Kidney (tissue), 14 donors: ENCODE data around the gene BTN3A1. TPM values are rescaled to one million over a fixed set of nuclear protein-coding genes. Genes with fewer than 3 reads are reported as not detected.

ENCODE experiments used
- DNase-seq, 5 donors: peaks; one replicate each; pipeline ENCODE4 v3.0.0-alpha.2; 2013 to 2020
- FAIRE-seq: peaks from 2 replicates; lab custom pipeline; 2012; peaks lifted over from hg19 to GRCh38; lab: Jason Lieb, UNC
- H3K27ac ChIP-seq, 2 donors: one replicate each; pipeline ENCODE4 v1.7.0; 2013; ENCODE audit warnings: low read depth in 2 of 2, low read length in 2 of 2, inconsistent platforms in 1 of 2
- H3K27me3 ChIP-seq: one replicate; pipeline ENCODE4 v1.7.1; 2013; ENCODE audit warnings: low read length, inconsistent platforms; ENCODE audit not compliant: control insufficient read depth, insufficient read depth
- H3K36me3 ChIP-seq, 3 donors: one replicate each; pipeline versions ENCODE4 v1.7.0 to v1.7.1; 2013; ENCODE audit warnings: low read length in 3 of 3, control low read depth in 1 of 3, inconsistent platforms in 1 of 3; ENCODE audit not compliant: insufficient read depth in 3 of 3, control insufficient read depth in 2 of 3
- H3K4me1 ChIP-seq, 3 donors: one replicate each; pipeline versions ENCODE4 v1.7.0 to v1.7.1; 2013; ENCODE audit warnings: low read length in 3 of 3, inconsistent platforms in 1 of 3, low read depth in 1 of 3; ENCODE audit not compliant: control insufficient read depth in 2 of 3, insufficient read depth in 2 of 3
- H3K4me3 ChIP-seq, 3 donors: one replicate each; pipeline versions ENCODE4 v1.7.0 to v1.8.1; 2013; ENCODE audit warnings: low read length in 3 of 3, control low read depth in 1 of 3, inconsistent platforms in 1 of 3
- H3K9ac ChIP-seq, 3 donors: one replicate each; pipeline versions ENCODE4 v1.7.0 to v1.7.1; 2013; ENCODE audit warnings: low read length in 3 of 3, control low read depth in 1 of 3, inconsistent platforms in 1 of 3
- H3K9me3 ChIP-seq, 3 donors: one replicate each; pipeline versions ENCODE4 v1.7.0 to v1.7.1; 2013; ENCODE audit warnings: low read length in 3 of 3, control low read depth in 1 of 3, inconsistent platforms in 1 of 3; ENCODE audit not compliant: control insufficient read depth in 2 of 3, insufficient read depth in 1 of 3
- intact Hi-C: fragments of 100-400 bp; cut with DNase I; formaldehyde crosslinking; loops from one replicate; pipeline ENCODE4 v1.11.1; 2022
- polyA plus RNA-seq: library from polyadenylated mRNA; stranded (reverse); fragments of 350-450 nt; fragmentation: Illumina TruSeq; extraction: RNeasy Lipid Tissue Mini Kit (QIAGEN cat#74804); gene quantifications from one replicate; pipeline ENCODE4 v1.2.3, GENCODE V29; 2014; ENCODE audit warnings: low read depth, low replicate concordance; ENCODE audit not compliant: insufficient read depth
- total RNA-seq: library from RNA; stranded (reverse); fragmentation: NEBNext Ultra II Directional; extraction: Animal tissue kit (Norgen Biotek cat#: 25700); gene quantifications from one replicate; pipeline ENCODE4 v1.2.1, GENCODE V29; 2021
- TF ChIP-seq, protein P1 (sequence below): IDR thresholded peaks from 3 replicates; pipeline ENCODE4 v1.5.1; 2012; ENCODE audit warnings: mild to moderate bottlenecking, moderate library complexity, borderline replicate concordance; ENCODE audit not compliant: insufficient read depth; ENCODE audit errors: extremely low read depth
- donor health status: control.
- donor health status: control.
- donor health status: control.
- donor health status: control.
- donor health status: control.
- donor health status: DM: yes; HTN: yes; CAD: no.
- donor health status: Normal renal cell carcinoma (clear cell type).

BTN3A1 gene
- total and polyA plus RNA-seq, 2 donors from 2014 or later: 13.8 to 23.1 TPM

DNA sequence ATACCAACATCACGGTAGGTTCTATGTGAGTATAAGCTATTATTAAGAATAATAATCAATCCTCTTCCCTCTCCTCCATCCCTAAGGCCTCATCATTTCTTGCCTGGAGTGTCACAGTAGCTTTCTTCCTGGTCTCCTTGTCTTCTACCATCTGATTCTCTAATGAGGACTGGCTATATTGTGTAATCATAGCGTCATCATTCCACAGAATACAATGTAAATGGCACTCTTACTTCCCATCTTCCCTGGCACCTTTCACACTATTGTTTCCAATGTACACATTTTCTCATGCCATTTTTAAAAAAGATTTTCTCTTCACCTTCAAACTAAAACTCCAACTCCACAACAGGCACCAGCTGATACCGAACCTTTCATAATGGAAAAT is 39.2 kb upstream of the BTN3A1 start:
- no peak overlapping the region for H3K9ac ChIP-seq
- no peaks in the 10 kb centered on the region for H3K36me3 ChIP-seq
- no peaks in the 10 kb centered on the region for H3K27me3 ChIP-seq
- no peak for DNase-seq
- FAIRE-seq: no peak
- TF ChIP-seq, protein P1, sequence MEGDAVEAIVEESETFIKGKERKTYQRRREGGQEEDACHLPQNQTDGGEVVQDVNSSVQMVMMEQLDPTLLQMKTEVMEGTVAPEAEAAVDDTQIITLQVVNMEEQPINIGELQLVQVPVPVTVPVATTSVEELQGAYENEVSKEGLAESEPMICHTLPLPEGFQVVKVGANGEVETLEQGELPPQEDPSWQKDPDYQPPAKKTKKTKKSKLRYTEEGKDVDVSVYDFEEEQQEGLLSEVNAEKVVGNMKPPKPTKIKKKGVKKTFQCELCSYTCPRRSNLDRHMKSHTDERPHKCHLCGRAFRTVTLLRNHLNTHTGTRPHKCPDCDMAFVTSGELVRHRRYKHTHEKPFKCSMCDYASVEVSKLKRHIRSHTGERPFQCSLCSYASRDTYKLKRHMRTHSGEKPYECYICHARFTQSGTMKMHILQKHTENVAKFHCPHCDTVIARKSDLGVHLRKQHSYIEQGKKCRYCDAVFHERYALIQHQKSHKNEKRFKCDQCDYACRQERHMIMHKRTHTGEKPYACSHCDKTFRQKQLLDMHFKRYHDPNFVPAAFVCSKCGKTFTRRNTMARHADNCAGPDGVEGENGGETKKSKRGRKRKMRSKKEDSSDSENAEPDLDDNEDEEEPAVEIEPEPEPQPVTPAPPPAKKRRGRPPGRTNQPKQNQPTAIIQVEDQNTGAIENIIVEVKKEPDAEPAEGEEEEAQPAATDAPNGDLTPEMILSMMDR: no peak
- H3K9me3 ChIP-seq: no peaks in the 10 kb centered on the region
- H3K27ac ChIP-seq: no peak overlapping the region
- H3K4me3 ChIP-seq: no peak overlapping the region
- H3K4me1 ChIP-seq: peaks cover 2 to 8% (median 7%) of the 10 kb centered on the region in 3 donors
- intact Hi-C loops: no loop called here

DNA sequence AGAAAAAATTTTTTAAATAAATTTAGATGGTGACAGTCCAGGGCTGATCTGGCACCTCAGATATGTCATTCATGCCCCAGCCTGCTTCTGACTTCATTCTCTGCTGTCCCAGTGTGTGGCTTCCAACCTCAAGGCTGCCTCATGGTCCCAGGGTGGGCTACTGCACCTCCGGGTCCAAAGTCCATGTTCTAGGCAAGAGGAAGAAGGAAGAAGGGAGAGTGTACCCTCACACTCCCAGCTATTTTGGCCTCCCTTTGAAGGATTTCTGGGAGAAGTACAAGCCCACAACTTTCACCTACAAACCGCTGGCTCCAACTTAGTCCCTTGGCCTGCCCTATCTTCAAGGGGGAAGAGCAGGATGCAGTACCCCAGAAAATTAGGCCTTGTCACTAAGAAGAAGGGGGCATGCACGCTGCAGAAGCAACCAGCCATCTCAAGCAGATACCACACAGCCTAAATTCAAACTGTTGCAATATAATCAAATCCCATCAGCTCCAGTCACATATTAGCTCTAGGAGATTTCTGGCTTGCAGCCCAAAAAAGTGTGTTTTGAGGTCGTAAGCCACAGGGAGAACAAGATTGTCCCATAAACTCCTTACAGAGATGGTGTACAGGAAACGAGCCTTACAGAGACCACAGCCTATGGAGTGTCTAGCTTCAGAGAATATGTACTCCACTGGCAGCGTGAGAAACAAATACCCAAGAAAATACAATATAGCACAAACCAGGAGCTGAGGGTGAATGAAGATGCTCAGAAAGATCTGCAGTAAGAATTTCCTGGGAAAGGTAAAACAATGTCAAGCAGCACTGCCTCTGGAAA is 38.0 kb upstream of the BTN3A1 start:
- Histone ChIP-seq H3K9me3 (no peaks in the 10 kb centered on the region), H3K27ac (peak overlapping the region; percentile 60 to 95), H3K36me3 (no peaks in the 10 kb centered on the region), H3K4me1 (peaks cover 2 to 8% (median 7%) of the 10 kb centered on the region in 3 donors), H3K27me3 (no peaks in the 10 kb centered on the region), H3K4me3 (peak overlapping the region; percentile 87 to 98 (median 93)), H3K9ac (peak overlapping the region; percentile 55 to 98 (median 97))
- TF ChIP-seq, protein P1: no peak
- intact Hi-C loops: no loop called here
- FAIRE-seq (no peak), DNase-seq (peak in 2 of 5 donors; percentile 10 to 31)

DNA sequence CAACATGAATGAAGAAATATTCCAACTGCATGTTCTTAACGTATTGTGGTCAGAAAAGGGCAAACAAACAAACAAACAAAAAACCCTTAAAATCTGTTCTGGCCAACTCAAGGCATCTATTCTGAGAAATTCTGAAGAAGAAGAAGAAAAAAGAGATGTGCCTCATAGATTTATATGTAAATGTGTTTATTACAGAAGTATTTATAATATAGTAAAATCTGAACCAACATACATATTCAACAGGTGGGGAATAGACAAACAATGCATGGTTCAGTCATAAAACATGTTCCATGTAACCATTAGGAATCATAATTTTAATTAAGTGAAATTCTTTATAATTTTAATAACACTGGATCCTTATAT is 36.5 kb upstream of the BTN3A1 start:
- H3K9me3 ChIP-seq: no peaks in the 10 kb centered on the region
- intact Hi-C loops: no loop called here
- H3K27me3 ChIP-seq: no peaks in the 10 kb centered on the region
- no peak for DNase-seq
- H3K4me3 ChIP-seq: peak overlapping the region; percentile 87 to 98 (median 93)
- H3K4me1 ChIP-seq: peaks cover 2 to 8% (median 7%) of the 10 kb centered on the region in 3 donors
- no peak for FAIRE-seq
- H3K27ac ChIP-seq: peak overlapping the region in 1 of 2 donors; percentile 95
- H3K36me3 ChIP-seq: no peaks in the 10 kb centered on the region
- peak overlapping the region; percentile 85 to 98 (median 85) for H3K9ac ChIP-seq
- TF ChIP-seq, protein P1: no peak
